Stimulated activated CD4-positive, alpha-beta T cell treated with anti-CD3 and anti-CD28 coated beads, Interleukin-15, amount 100 ng/mL, for 1 hour (primary cell): Measurements from ENCODE around the gene CRACR2A.

Experiments used
- DNase-seq, 2 donors: peaks; one replicate each; pipeline ENCODE4 v3.0.0-alpha.2; 2020; ENCODE audit warnings: low read depth in 1 of 2, low spot score in 1 of 2

Gene CRACR2A

GRCh38 chr12:3753544-3754284 is 805 bp upstream of the CRACR2A start:
- DNase-seq = no peak

DNA sequence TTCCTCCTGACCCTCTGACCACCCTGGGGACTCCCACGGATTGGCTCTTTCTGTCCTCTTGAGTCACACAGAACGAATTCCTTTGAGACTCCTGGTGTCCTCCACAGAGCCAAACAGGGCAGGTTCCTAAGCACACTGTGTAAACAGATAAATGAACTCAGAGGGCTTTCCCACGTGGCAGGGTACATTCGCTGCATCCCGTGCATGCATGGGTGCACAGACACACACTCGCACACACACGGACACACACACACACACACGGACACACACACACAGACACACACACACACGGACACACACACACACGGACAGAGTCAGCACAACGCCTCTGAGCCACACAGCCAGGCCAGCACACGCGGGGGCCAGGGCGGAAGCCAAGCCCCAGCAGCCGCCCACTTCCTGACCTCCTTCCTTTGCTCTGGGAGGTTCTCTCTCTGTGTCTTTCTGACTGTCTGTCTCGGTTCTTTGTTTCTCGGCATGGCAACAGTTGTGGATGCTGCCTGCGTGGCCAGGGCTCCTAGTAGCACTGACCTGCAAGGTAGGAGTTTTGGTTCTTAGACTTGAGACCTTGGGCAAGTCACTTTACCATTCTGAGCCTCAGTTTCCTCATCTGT is 706 bp downstream of the CRACR2A start:
- peak; percentile 30 to 36 for DNase-seq

GRCh38 chr12:3751151-3752095 is 1.5 kb downstream of the CRACR2A start:
- no peak for DNase-seq

- no peak for DNase-seq
Observed at GRCh38 chr12:3750616-3751015, 2.3 kb downstream of the CRACR2A start.

- DNase-seq = no peak
Observed at GRCh38 chr12:3748620-3749019, 4.3 kb downstream of the CRACR2A start.

DNA sequence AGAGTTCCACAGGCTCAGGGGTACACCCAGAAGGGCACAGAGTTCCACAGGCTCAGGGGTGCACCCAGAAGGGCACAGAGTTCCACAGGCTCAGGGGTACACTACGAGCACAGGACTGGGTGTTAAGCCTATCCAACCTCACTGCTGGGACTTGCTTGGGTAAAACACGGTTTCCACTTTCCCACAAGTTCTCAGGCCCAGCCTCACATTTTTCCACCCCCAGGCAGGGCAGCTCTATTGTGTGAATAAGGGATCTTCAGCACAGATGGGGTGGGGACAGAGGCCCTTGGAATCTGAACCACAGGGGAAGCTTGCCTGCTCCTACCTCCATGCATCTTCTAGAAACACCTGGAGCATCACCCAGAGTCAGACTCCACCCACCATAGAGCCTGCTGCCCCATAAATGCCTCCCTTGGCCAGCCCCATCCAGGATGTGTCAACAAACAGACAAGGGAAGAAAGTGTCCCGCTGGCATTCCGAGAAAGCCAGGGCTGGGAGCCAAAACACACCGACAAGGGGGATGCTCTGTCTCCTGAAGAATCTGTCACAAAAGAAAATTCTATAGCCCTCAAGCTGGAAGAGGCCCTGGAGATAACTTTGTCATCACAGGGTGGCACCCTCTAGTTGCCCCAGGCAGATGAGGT is 4.8 kb downstream of the CRACR2A start:
- DNase-seq = no peak

GRCh38 chr12:3747543-3747942 is 5.4 kb downstream of the CRACR2A start:
- no peak for DNase-seq

DNA sequence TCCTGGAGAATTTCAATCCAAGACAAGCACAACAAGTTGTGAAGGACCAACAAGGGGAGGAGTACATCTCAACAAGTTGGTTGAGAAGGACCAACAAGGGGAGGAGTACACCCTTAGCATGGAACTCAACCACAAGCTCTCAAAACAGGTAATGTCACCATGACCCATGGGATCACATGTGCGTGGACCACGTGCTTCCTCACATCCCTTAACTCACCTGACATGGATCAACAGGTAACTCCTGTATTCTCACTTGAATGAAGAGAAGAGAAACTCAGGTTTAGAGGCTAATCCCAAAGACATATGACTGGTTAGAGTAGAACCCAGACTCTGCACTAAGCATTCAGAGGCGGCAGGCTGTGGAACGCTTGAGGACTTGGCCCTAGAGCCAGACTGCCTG is 6.2 kb downstream of the CRACR2A start:
- no peak for DNase-seq

- no peak for DNase-seq
Observed at GRCh38 chr12:3745152-3745551, 7.8 kb downstream of the CRACR2A start.

- DNase-seq = no peak
Observed at GRCh38 chr12:3744229-3744901, 8.5 kb downstream of the CRACR2A start.

- DNase-seq = no peak
Observed at GRCh38 chr12:3743803-3744202, 9.1 kb downstream of the CRACR2A start.

- no peak for DNase-seq
Observed at GRCh38 chr12:3741882-3742672, 10.8 kb downstream of the CRACR2A start.

- DNase-seq = no peak
Observed at GRCh38 chr12:3740480-3741231, 12.3 kb downstream of the CRACR2A start.

- DNase-seq = no peak
Observed at GRCh38 chr12:3735432-3735831, 17.5 kb downstream of the CRACR2A start.

DNA sequence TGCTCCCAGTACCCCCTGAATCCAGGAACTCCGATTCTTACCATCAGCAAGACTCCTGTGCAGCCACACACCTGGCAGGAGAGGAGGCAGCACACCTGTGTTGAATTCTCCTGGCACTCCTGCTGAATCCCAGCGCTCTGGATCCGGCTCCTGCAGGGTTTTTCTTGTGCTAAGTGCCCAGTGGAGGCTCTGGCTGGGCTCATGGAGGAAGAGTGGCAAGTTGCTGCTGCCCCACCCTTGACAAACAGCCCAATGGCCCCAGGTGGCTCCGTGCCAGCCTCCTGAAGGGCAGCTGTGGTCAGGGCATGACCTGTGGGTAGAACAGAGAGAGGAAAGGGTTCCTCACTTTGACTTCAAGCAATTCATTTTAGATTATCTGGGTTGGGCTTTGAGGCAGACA is 20.0 kb downstream of the CRACR2A start:
- no peak for DNase-seq

DNA sequence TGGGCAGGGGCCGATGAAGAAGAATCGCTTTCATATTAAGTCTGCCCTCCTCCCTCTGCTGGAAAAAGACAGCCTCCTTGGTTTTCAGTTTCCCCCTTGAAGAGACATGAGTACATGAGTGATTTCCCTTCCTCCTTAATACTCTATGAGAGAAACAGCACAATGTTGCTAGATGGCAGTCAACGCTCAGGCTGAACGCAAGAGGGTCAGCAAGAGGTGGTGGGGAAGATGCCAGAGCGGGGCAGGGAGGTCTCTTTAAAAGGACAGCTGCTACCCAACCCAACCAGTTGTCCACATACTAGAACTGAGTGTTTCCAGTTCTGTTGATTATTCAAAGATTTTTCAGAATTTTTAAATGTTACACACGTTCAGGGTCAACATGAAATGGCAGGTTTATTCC is 22.8 kb downstream of the CRACR2A start:
- DNase-seq = no peak

- DNase-seq = no peak
Observed at GRCh38 chr12:3728686-3729085, 24.2 kb downstream of the CRACR2A start.

DNA sequence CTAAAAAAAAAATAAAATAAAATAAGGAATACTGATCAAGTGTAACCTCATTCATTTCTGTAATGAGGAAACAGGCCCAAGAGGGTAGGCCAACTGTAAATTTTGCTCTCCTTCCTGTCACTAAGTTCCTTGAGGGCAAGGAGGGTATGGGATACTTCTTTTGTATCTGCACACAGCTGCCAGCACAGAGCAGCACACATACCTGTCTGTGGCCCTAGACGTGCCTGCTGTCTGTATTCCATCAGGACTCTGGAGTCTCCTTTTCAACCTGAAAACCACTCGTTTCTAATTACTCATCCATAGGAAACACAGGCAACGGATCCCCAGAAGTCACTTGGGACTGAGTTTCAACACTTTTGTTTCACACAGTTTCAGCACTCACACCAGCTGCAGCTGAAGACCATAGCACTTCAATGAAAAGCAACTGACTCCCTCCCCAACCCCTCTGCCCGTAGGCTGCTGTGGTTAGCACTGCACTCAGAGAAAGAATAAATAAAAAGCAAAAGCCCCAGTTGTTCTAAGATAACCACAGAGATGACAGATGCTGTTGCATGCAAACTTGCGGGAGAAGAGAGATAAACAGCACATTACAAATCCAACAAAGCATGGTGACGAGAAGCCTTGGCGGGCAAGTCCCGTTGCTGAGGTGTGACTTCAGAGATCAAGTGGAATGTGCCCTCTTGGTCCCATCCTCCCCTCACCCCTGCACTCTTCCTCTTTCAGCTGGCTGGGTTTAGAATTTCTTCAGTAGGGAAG is 24.9 kb downstream of the CRACR2A start:
- DNase-seq = no peak

- no peak for DNase-seq
Observed at GRCh38 chr12:3727354-3727753, 25.6 kb downstream of the CRACR2A start.
